K562 (cell line): ENCODE data around the gene LENEP. TPM values are rescaled to one million over a fixed set of nuclear protein-coding genes. Genes with fewer than 3 reads are reported as not detected.

Source experiments
- AFF4 ChIP-seq: sonication (generic); formaldehyde crosslinking; IDR thresholded peaks from 2 replicates; pipeline ENCODE4 v1.8.0; 2023; ENCODE audit warnings: mild to moderate bottlenecking, missing genetic modification reagents
- BCOR ChIP-seq: fragments of 450-650 bp; IDR thresholded peaks from 2 replicates; pipeline ENCODE4 v1.6.1; 2016
- FOXA3 ChIP-seq, 2 experiments: fragments of 450-650 bp in 1 of 2; sonication (generic) in 1 of 2; formaldehyde crosslinking; IDR thresholded peaks in 1 of 2; conservative IDR thresholded peaks in 1 of 2; 2 replicates each; pipeline versions ENCODE4 v1.4.0 to v1.8.0; 2020 to 2022; ENCODE audit warnings: mild to moderate bottlenecking in 2 of 2, missing genetic modification reagents in 1 of 2
- HDAC2 ChIP-seq: fragments of 450-650 bp; IDR thresholded peaks from 2 replicates; pipeline ENCODE4 v1.6.1; 2016; ENCODE audit warnings: mild to moderate bottlenecking
- HMGXB4 ChIP-seq: sonication (generic); formaldehyde crosslinking; IDR thresholded peaks from 2 replicates; pipeline ENCODE4 v1.8.1; 2023; ENCODE audit warnings: mild to moderate bottlenecking, missing genetic modification reagents
- IFI16 ChIP-seq: fragments of 250-450 bp; sonication (Bioruptor Pico); IDR thresholded peaks from 2 replicates; pipeline ENCODE4 v2.1.2; 2022; ENCODE audit warnings: mild to moderate bottlenecking, inconsistent platforms
- NEUROD1 ChIP-seq: fragments of 150-350 bp; IDR thresholded peaks from 2 replicates; pipeline ENCODE4 v1.6.1; 2014; ENCODE audit warnings: borderline replicate concordance, low read length, low read depth; ENCODE audit not compliant: partially characterized antibody
- NR2F6 ChIP-seq: fragments of 450-650 bp; formaldehyde crosslinking; IDR thresholded peaks from 2 replicates; pipeline ENCODE4 v1.4.0; 2020; ENCODE audit warnings: mild to moderate bottlenecking
- NRF1 ChIP-seq, 2 experiments: fragments of 450-650 bp; IDR thresholded peaks in 1 of 2; conservative IDR thresholded peaks in 1 of 2; 2 replicates each; pipeline ENCODE4 v1.6.1; 2014; ENCODE audit warnings: mild to moderate bottlenecking in 2 of 2
- POU5F1 ChIP-seq: fragments of 150-350 bp; IDR thresholded peaks from 2 replicates; pipeline ENCODE4 v1.6.1; 2014; ENCODE audit warnings: borderline replicate concordance, low read length, low read depth, mild to moderate bottlenecking; ENCODE audit not compliant: partially characterized antibody
- PTTG1 ChIP-seq: fragments of 450-650 bp; IDR thresholded peaks from 2 replicates; pipeline ENCODE4 v1.6.1; 2016; ENCODE audit warnings: low read depth, mild to moderate bottlenecking, missing genetic modification characterization, missing compliant biosample characterization
- RFX7 ChIP-seq: fragments of 250-450 bp; sonication (Bioruptor Pico); IDR thresholded peaks from 2 replicates; pipeline ENCODE4 v1.5.1; 2021; ENCODE audit warnings: mild to moderate bottlenecking
- SMC3 ChIP-seq: conservative IDR thresholded peaks from 2 replicates; pipeline ENCODE4 v1.6.1; 2011; ENCODE audit warnings: low read depth, low read length, improper control_type of control experiment; ENCODE audit not compliant: insufficient read depth
- SP2 ChIP-seq: IDR thresholded peaks from 2 replicates; pipeline ENCODE4 v1.6.1; 2011; ENCODE audit warnings: mild to moderate bottlenecking, low read depth, low read length, moderate library complexity; ENCODE audit not compliant: poor library complexity, severe bottlenecking; ENCODE audit errors: extremely low read depth
- SRSF3 ChIP-seq: fragments of 200-400 bp; formaldehyde crosslinking; IDR thresholded peaks from 2 replicates; pipeline ENCODE4 v1.6.1; 2016; ENCODE audit warnings: mild to moderate bottlenecking, low read length, moderate library complexity; ENCODE audit not compliant: insufficient read depth
- ZBTB49 ChIP-seq: sonication (generic); formaldehyde crosslinking; IDR thresholded peaks from 2 replicates; pipeline ENCODE4 v1.8.0; 2022; ENCODE audit warnings: missing genetic modification reagents, mild to moderate bottlenecking, borderline replicate concordance
- ZNF143 ChIP-seq: sonication (generic); formaldehyde crosslinking; IDR thresholded peaks from 2 replicates; pipeline ENCODE4 v1.9.0; 2022; ENCODE audit warnings: mild to moderate bottlenecking, missing genetic modification reagents
- ZNF217 ChIP-seq: sonication (generic); formaldehyde crosslinking; IDR thresholded peaks from 2 replicates; pipeline ENCODE4 v1.8.0; 2022; ENCODE audit warnings: mild to moderate bottlenecking, missing genetic modification reagents
- polyA plus RNA-seq, 8 experiments: library from polyadenylated mRNA; depleted of rRNA in 4 of 8; stranded (reverse) in 5 of 8; unstranded in 3 of 8; fragments of >200 nt; fragmentation: Nextera tagmentation in 2 of 8; fragmentation: Illumina TruSeq in 1 of 8; extraction: Ambion mirVana in 2 of 8; extraction: Trizol in 1 of 8; gene quantifications; 2 replicates each; pipeline versions ENCODE4 v1.2.1 to v1.2.3, GENCODE V29; 2011 to 2014; ENCODE audit warnings: inconsistent platforms in 1 of 8, missing spikeins in 1 of 8
- total RNA-seq, 7 experiments: library from RNA; depleted of rRNA in 6 of 7; stranded (reverse); fragments of >200 nt in 6 of 7; fragmentation: Illumina TruSeq in 2 of 7; extraction: Trizol in 2 of 7; gene quantifications; 2 replicates each; pipeline versions ENCODE4 v1.2.1 to v1.2.3, GENCODE V29; 2011 to 2021; ENCODE audit warnings: low replicate concordance in 1 of 7

The LENEP gene
- total and polyA plus RNA-seq, 9 of the 15 experiments (the other 6 are each of a cell fraction or from before 2014, with no cell fraction given): 0.23 to 0.87 (median 0.67) TPM; not detected in 5

GRCh38 chr1:154974808-154975408, 18.5 kb upstream of the LENEP start (continued):
- TF ChIP-seq HMGXB4 (CRISPR knock-in tag): 0 out of 2 replicates have a peak, but pooled peaks have one; percentile 18
- no peak for TF ChIP-seq SRSF3
- no peak for TF ChIP-seq IFI16 (CRISPR knock-in tag)
- TF ChIP-seq ZNF217 (CRISPR knock-in tag): no peak
- peak; percentile 75; the same call in 1 of the 2 replicates for TF ChIP-seq ZBTB49 (CRISPR knock-in tag)
- no peak for TF ChIP-seq RFX7 (CRISPR knock-in tag)
- TF ChIP-seq POU5F1: no peak
- TF ChIP-seq HDAC2: no peak
- peak; percentile 100 for TF ChIP-seq NRF1 (conservative IDR thresholded peaks at IDR 0.05 in 1 of 2, IDR thresholded peaks at IDR 0.05 in 1 of 2)
- no peak for TF ChIP-seq NR2F6
- no peak for TF ChIP-seq PTTG1 (tag)
- no peak for TF ChIP-seq SP2
- peak; percentile 70; the same call in 1 of the 2 replicates for TF ChIP-seq AFF4 (CRISPR knock-in tag)
- no peak for TF ChIP-seq FOXA3 (CRISPR knock-in tag; conservative IDR thresholded peaks at IDR 0.05 in 1 of 2, IDR thresholded peaks at IDR 0.05 in 1 of 2)
- no peak for TF ChIP-seq SMC3
- TF ChIP-seq NEUROD1: no peak
- no peak for TF ChIP-seq BCOR
- TF ChIP-seq ZNF143 (CRISPR knock-in tag): no peak
